ENCODE data around the gene IRS2. TPM values are rescaled to one million over a fixed set of nuclear protein-coding genes. Genes with fewer than 3 reads are reported as not detected.
A peak's percentile ranks its signal among the peaks of the same experiment; 100 is the strongest.

Gene IRS2
- total RNA-seq, 2 donors from 2014 or later, result 11.4 to 22.7 TPM

DNA sequence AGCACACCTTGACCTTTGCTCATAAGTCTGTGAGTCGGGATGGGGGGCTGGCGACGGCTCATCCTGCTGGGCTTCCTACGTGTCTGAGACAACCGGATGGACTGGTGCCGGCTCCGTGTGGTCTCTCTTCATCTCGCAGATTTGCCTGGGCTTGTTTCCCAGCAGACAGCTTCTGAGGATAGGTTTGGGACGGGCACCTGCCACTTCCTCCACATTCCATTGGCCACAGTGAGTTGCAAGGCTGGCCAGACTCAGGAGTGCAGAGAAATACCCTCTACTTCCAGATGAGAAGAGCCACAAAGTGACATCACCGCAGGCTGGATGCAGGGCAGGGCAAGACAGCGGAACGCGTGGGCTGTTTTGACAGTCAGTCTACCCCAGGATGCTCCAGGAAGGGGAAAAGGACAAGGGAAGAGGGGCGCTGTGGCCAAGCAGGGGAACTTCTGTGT lies 48.1 kb downstream of the IRS2 start:
- DNase-seq (peak in 1 of 4 donors; percentile 17), ATAC-seq (no peak)
- H3K9me3 ChIP-seq, result no peaks in the 10 kb centered on the region
- intact Hi-C loops (cut with DNase I), result no loop called here
- 74 to 78% methylated on average over 10 to 14 of the region's 14 CpGs for WGBS, 2 donors
- H3K27me3 ChIP-seq, result no peaks in the 10 kb centered on the region
- no peak overlapping the region for H3K4me3 ChIP-seq
- TF ChIP-seq POLR2A (IDR thresholded peaks at IDR 0.05), result no peak
- TF ChIP-seq, protein P1, sequence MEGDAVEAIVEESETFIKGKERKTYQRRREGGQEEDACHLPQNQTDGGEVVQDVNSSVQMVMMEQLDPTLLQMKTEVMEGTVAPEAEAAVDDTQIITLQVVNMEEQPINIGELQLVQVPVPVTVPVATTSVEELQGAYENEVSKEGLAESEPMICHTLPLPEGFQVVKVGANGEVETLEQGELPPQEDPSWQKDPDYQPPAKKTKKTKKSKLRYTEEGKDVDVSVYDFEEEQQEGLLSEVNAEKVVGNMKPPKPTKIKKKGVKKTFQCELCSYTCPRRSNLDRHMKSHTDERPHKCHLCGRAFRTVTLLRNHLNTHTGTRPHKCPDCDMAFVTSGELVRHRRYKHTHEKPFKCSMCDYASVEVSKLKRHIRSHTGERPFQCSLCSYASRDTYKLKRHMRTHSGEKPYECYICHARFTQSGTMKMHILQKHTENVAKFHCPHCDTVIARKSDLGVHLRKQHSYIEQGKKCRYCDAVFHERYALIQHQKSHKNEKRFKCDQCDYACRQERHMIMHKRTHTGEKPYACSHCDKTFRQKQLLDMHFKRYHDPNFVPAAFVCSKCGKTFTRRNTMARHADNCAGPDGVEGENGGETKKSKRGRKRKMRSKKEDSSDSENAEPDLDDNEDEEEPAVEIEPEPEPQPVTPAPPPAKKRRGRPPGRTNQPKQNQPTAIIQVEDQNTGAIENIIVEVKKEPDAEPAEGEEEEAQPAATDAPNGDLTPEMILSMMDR (IDR thresholded peaks at IDR 0.05), result no peak
- H3K27ac ChIP-seq, result no peak overlapping the region
- H3K36me3 ChIP-seq (replicated peaks in 1 of 2; ENCODE audit: insufficient read depth in 1 of 2, low read depth in 2 of 2), result no peaks in the 10 kb centered on the region
- H3K4me1 ChIP-seq, result no peaks in the 10 kb centered on the region

DNA sequence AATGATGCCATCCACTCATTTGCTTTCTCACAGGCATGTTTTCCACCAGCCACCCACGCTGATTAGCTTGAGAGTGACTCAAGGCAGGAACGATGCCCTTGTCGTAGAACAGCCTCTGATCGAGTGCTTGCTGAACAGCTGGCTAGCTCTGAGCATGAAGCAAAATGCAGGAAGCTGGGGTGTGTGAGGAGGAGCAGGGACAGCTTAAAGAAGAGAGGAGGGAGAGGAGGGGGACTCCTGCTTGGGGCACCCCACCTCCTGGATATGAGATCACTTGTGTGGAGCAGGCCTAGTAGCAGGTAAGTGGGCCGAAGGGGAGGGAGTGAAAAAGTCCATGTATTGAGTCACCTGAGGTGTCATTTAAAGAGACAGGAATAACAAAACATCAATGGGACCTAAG lies 48.8 kb downstream of the IRS2 start:
- Histone ChIP-seq H3K36me3 (replicated peaks in 1 of 2; ENCODE audit: insufficient read depth in 1 of 2, low read depth in 2 of 2) (no peaks in the 10 kb centered on the region), H3K9me3 (no peaks in the 10 kb centered on the region), H3K4me3 (no peak overlapping the region), H3K27ac (no peak overlapping the region), H3K4me1 (no peaks in the 10 kb centered on the region), H3K27me3 (no peaks in the 10 kb centered on the region)
- WGBS, 2 donors, result 52 to 71% methylated on average over 5 of the region's 5 CpGs
- ATAC-seq (no peak), DNase-seq (no peak)
- intact Hi-C loops (cut with DNase I), result no loop called here
- TF ChIP-seq, protein P1 (IDR thresholded peaks at IDR 0.05), result no peak
- TF ChIP-seq POLR2A (IDR thresholded peaks at IDR 0.05), result no peak

DNA sequence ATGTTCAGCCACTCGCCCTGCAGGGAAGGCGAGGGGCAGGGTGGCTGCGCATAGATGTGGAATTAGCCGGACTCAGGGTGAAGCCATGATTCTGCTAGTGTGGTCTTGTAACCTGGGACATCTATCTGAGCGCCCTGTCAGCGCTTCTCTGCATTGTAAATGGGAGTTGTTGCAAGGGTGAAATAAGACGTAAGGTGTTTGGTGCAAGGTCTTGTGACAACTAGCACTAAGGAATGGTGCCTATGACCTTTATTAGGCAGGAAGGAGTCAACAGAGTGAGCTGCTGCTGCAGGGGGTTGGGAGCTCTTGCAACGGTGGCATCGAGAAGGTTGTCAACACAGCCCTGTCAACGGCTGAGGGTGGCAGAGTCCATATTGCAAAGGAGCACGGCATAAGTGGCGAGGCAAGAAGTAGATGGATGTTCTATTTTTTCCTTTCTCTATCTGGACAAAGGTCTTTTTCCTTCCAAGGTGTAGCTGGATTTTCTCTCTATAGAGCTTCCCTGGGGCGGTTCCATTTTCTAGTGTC lies 49.3 kb downstream of the IRS2 start:
- H3K9me3 ChIP-seq, result no peaks in the 10 kb centered on the region
- 78 to 79% methylated on average over 13 of the region's 13 CpGs for WGBS, 2 donors
- H3K4me3 ChIP-seq, result no peak overlapping the region
- no peak overlapping the region for H3K27ac ChIP-seq
- ATAC-seq, result no peak
- no peak for DNase-seq
- intact Hi-C loops (cut with DNase I), result no loop called here
- no peaks in the 10 kb centered on the region for H3K27me3 ChIP-seq
- no peaks in the 10 kb centered on the region for H3K36me3 ChIP-seq (replicated peaks in 1 of 2; ENCODE audit: insufficient read depth in 1 of 2, low read depth in 2 of 2)
- TF ChIP-seq POLR2A (IDR thresholded peaks at IDR 0.05), result no peak
- TF ChIP-seq, protein P1 (IDR thresholded peaks at IDR 0.05), result no peak
- no peaks in the 10 kb centered on the region for H3K4me1 ChIP-seq

DNA sequence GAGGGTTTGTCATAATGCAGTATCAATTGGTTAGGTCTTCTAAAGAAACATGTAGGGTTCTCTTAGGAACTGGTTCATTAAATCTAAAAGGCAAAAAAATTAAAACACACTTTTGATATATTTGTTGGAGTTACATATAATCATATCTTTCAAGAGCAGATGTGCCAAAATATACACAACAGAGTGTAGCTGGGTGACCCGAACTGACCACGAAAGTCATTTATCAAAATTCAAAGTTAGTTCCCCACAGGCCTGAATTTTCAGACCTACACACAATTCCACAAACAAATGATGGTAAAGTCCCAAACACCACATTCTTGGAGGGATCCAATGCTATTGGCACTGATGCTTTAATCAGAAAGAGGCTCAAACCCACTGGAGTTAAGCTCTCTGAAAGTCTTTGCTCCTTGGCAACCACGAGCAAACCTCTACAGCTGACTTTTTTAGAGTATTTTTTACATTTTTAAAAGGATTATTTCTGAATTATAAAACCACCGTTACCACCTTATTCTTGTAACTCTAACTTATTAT lies 50.9 kb downstream of the IRS2 start:
- no peak for ATAC-seq
- intact Hi-C loops (cut with DNase I), result no loop called here
- no peaks in the 10 kb centered on the region for H3K36me3 ChIP-seq (replicated peaks in 1 of 2; ENCODE audit: insufficient read depth in 1 of 2, low read depth in 2 of 2)
- no peaks in the 10 kb centered on the region for H3K9me3 ChIP-seq
- no peaks in the 10 kb centered on the region for H3K4me1 ChIP-seq
- TF ChIP-seq, protein P1 (IDR thresholded peaks at IDR 0.05), result no peak
- no peak for TF ChIP-seq POLR2A (IDR thresholded peaks at IDR 0.05)
- no peak for DNase-seq
- WGBS, 2 donors, result 64 to 76% methylated on average over 4 of the region's 4 CpGs
- no peak overlapping the region for H3K4me3 ChIP-seq
- no peaks in the 10 kb centered on the region for H3K27me3 ChIP-seq
- H3K27ac ChIP-seq, result no peak overlapping the region

Measured in body of pancreas (tissue), 4 donors.